Measurements from ENCODE around the gene LDLR.
"Not testable (repeated sequence)": the region's sequence is repeated elsewhere in the genome, so short reads cannot be mapped to it uniquely, and the experiment has no call there.

GRCh38 chr19:11121963-11122362 lies 32.7 kb downstream of the LDLR start:
- TF ChIP-seq, protein P1, sequence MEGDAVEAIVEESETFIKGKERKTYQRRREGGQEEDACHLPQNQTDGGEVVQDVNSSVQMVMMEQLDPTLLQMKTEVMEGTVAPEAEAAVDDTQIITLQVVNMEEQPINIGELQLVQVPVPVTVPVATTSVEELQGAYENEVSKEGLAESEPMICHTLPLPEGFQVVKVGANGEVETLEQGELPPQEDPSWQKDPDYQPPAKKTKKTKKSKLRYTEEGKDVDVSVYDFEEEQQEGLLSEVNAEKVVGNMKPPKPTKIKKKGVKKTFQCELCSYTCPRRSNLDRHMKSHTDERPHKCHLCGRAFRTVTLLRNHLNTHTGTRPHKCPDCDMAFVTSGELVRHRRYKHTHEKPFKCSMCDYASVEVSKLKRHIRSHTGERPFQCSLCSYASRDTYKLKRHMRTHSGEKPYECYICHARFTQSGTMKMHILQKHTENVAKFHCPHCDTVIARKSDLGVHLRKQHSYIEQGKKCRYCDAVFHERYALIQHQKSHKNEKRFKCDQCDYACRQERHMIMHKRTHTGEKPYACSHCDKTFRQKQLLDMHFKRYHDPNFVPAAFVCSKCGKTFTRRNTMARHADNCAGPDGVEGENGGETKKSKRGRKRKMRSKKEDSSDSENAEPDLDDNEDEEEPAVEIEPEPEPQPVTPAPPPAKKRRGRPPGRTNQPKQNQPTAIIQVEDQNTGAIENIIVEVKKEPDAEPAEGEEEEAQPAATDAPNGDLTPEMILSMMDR (conservative IDR thresholded peaks at IDR 0.05 in 1 of 2, IDR thresholded peaks at IDR 0.05 in 1 of 2; ENCODE audit: low read depth in 1 of 2, low read length in 2 of 2) = not testable (repeated sequence)
- TF ChIP-seq EZH2 (IDR thresholded peaks at IDR 0.05; ENCODE audit: low read length, missing control alignments) = not testable (repeated sequence)
